GM13976 (cell line): ENCODE results near the gene HDGFL3.
"Not testable (repeated sequence)": the region's sequence is repeated elsewhere in the genome, so short reads cannot be mapped to it uniquely, and the experiment has no call there.

Source experiments
- DNase-seq: peaks from one replicate; pipeline ENCODE4 v3.0.0; 2012; ENCODE audit warnings: low spot score
- in situ Hi-C: fragments of 300-500 bp; cut with MboI; formaldehyde crosslinking; loops from one replicate; pipeline ENCODE4 v1.12.0; 2022; ENCODE audit warnings: low sequenced_read_pairs, mixed read lengths, inconsistent platforms; ENCODE audit not compliant: unreplicated experiment
- TF ChIP-seq, protein P1 (sequence below): IDR thresholded peaks from 2 replicates; pipeline ENCODE4 v1.5.1; 2012; ENCODE audit warnings: borderline replicate concordance, mild to moderate bottlenecking; ENCODE audit not compliant: insufficient read depth; ENCODE audit errors: extremely low read depth, missing control alignments, control extremely low read depth

Gene HDGFL3

DNA sequence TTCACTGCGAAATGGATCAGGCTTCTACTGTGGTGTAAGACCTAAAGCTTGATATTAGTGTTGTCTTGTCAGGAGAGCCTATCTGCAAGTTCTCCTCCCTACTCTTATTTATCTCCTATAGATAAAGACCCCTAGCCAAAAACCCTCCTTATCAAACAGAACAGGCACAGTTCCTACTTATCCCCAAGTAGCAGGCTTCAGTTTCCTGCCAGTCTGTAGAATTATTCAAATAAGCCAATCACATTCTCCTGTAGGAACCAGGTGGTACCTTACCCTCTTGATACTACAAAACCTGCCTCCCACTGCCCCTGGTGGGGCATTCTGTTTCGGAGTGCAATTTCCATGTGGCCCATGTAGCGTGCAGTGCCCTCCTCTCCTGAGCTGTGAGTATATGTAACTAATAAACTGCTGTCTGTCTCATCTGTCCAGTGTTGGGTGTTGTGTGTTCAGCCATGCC, 28.7 kb downstream of the HDGFL3 start:
- DNase-seq, result no peak
- TF ChIP-seq, protein P1, sequence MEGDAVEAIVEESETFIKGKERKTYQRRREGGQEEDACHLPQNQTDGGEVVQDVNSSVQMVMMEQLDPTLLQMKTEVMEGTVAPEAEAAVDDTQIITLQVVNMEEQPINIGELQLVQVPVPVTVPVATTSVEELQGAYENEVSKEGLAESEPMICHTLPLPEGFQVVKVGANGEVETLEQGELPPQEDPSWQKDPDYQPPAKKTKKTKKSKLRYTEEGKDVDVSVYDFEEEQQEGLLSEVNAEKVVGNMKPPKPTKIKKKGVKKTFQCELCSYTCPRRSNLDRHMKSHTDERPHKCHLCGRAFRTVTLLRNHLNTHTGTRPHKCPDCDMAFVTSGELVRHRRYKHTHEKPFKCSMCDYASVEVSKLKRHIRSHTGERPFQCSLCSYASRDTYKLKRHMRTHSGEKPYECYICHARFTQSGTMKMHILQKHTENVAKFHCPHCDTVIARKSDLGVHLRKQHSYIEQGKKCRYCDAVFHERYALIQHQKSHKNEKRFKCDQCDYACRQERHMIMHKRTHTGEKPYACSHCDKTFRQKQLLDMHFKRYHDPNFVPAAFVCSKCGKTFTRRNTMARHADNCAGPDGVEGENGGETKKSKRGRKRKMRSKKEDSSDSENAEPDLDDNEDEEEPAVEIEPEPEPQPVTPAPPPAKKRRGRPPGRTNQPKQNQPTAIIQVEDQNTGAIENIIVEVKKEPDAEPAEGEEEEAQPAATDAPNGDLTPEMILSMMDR, result no peak
- in situ Hi-C loops, result no loop called here

DNA sequence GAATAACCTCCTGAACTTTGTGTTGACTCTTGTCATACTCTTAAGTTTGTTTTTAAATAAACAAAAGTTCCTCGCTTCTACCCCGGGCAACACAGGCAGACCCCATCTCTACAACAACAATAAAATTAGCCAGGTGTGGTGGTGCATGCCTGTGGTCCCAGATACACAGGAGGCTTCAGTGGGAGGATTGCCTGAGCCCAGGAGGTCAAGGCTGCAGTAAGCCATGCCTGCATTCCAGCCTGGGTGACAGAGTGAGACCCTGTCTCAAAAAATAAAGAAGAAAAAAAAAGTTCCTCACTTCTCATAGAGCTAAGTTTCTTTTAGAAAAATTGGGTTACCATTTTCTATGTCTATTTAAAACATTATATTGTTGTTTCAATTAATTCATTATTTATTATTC, 29.2 kb downstream of the HDGFL3 start:
- DNase-seq, result no peak
- in situ Hi-C loops, result no loop called here
- TF ChIP-seq, protein P1, result no peak

DNA sequence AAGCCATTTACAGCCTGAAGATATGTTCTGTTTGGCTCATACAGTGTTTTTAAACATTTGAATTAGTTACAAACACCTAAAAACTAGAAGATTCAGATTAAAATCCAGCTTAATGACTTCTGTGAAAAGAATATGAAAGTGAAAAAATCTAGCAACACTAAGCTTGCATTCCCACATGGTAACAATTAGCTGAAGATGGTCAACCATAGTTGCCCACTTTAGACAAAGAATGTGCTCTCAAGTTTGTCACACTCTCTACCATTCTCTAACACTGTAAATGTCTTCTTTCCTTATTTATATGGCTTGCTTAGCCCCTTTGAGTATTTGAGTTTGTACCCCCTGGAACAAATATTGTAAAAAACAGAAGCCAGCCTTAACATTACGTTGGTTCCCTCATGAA, 32.7 kb downstream of the HDGFL3 start:
- DNase-seq, result no peak
- in situ Hi-C loops, result no loop called here
- TF ChIP-seq, protein P1, result no peak

DNA sequence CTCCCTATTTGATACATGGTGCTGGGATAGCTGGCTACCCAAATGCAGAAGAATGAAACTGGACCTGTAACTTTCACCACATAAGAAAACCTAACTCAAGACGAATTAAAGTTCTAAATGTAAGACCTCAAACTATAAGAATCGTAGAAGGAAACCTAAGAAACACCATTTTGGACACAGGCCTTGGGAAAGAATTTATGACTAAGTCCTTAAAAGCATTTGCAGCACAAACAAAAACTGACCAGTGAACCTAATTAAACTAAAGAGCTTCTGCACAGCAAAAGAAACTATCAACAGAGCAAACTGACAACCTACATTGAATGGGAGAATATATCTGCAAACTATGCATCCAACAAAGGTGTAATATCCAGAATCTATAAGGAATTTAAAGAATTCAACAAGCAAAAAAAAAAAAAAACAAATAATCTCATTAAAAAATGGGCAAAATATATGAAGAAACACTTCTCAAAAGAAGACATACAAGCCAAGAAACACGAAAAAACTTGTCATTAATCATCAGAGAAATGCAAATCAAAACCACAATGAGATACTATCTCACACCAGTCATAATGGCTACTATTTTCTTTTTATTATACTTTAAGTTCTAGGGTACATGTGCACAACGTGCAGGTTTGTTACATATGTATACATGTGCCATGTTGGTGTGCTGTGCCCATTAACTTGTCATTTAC, 37.0 kb downstream of the HDGFL3 start:
- no peak for DNase-seq
- TF ChIP-seq, protein P1, result no peak
- in situ Hi-C loops, result no loop called here

DNA sequence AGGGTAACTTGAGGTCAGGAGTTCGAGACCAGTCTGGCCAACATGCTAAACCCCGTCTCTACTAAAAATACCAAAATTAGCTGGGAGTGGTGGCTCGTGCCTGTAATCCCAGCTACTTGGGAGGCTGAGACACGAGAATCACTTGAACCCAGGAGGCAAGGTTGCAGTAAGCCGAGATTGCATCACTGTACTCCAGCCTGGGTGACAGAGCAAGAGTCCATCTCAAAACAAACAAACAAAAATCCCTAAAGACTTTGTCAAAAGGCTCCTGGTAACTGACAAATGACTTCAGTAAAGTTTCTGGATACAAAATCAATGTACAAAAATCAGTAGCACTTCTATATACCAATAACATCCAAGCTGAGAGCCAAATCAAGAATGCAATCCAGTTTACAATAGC, 38.0 kb downstream of the HDGFL3 start:
- DNase-seq, in situ Hi-C loops: not testable (repeated sequence)

DNA sequence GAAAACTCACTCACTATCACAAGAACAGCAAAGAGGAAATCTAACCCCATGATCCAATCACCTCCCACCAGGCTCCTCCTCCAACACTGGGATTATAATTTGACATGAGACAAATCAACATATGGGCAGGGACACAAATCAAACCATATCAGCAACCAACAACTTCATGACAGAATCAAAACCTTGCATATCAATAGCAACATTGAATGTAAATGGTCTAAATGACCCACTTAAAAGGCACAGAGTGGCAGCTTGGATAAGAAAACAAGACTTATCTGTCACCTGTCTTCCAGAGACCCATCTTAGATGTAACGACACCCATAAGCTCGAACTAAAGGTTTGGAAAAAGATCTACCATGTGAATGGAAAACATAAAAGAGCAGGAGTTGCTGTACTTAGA, 40.8 kb downstream of the HDGFL3 start:
- DNase-seq, result no peak
- TF ChIP-seq, protein P1, result no peak
- in situ Hi-C loops, result no loop called here

DNA sequence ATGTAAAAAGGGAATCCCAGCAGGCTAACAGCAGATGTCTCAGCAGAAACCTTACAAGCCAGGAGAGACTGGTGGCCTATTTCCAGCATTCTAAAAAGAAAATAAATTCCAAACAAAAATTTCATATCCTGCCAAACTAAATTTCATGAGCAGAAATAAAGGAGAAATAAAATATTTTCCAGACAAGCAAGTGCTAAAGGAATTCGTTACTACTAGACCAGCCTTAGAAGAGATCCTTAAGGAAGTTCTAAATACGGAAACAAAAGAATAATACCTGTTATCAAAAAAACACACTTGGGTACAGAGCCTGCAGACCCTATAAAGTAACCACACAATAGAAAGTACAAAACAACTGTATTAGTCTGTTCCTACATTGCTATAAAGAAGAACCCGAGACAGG, 41.4 kb downstream of the HDGFL3 start:
- DNase-seq, result no peak
- TF ChIP-seq, protein P1, result no peak
- in situ Hi-C loops, result no loop called here
